H9 (cell line): ENCODE measurements around the gene GRIN2A. TPM values are rescaled to one million over a fixed set of nuclear protein-coding genes. Genes with fewer than 3 reads are reported as not detected.

ENCODE experiments used
- DNase-seq: peaks from one replicate; pipeline ENCODE4 v3.0.0-alpha.2; 2017
- H2AFZ ChIP-seq: one replicate; pipeline ENCODE4 v1.6.1; 2013; ENCODE audit warnings: mild to moderate bottlenecking, low read length, control low read depth, moderate library complexity
- H2AK5ac ChIP-seq: 2 replicates; pipeline ENCODE4 v1.6.1; 2013; ENCODE audit warnings: low read length, control low read depth, mixed read lengths; ENCODE audit not compliant: insufficient read length
- H2BK120ac ChIP-seq: one replicate; pipeline ENCODE4 v1.6.1; 2013; ENCODE audit warnings: low read depth, mild to moderate bottlenecking, low read length, control low read depth, inconsistent platforms; ENCODE audit not compliant: poor library complexity, severe bottlenecking
- H2BK12ac ChIP-seq: 2 replicates; pipeline ENCODE4 v1.6.1; 2013; ENCODE audit warnings: low read length, control low read depth, mixed read lengths, low read depth; ENCODE audit not compliant: insufficient read length
- H2BK15ac ChIP-seq: 2 replicates; pipeline ENCODE4 v1.6.1; 2013; ENCODE audit warnings: low read depth, low read length, control low read depth
- H2BK20ac ChIP-seq: one replicate; pipeline ENCODE4 v1.6.1; 2013; ENCODE audit warnings: low read depth, mild to moderate bottlenecking, low read length, control low read depth, inconsistent platforms; ENCODE audit not compliant: poor library complexity, severe bottlenecking
- H2BK5ac ChIP-seq: 2 replicates; pipeline ENCODE4 v1.6.1; 2013; ENCODE audit warnings: low read length, control low read depth, mixed read lengths; ENCODE audit not compliant: insufficient read length
- H3K14ac ChIP-seq: 2 replicates; pipeline ENCODE4 v1.6.1; 2013; ENCODE audit warnings: low read length, control low read depth; ENCODE audit not compliant: insufficient read depth
- H3K18ac ChIP-seq: 2 replicates; pipeline ENCODE4 v1.6.1; 2013; ENCODE audit warnings: low read depth, mild to moderate bottlenecking, mixed read lengths, low read length, control low read depth; ENCODE audit not compliant: insufficient read length
- H3K23ac ChIP-seq: 2 replicates; pipeline ENCODE4 v1.6.1; 2013; ENCODE audit warnings: low read length, control low read depth, mixed read lengths, low read depth; ENCODE audit not compliant: insufficient read length
- H3K23me2 ChIP-seq: 2 replicates; pipeline ENCODE4 v1.6.1; 2013; ENCODE audit warnings: low read depth, mild to moderate bottlenecking, mixed read lengths, low read length, control low read depth; ENCODE audit not compliant: insufficient read length, poor library complexity, severe bottlenecking
- H3K27ac ChIP-seq: 2 replicates; pipeline ENCODE4 v1.5.1; 2013; ENCODE audit warnings: low read length, control low read depth, mixed read lengths, low read depth; ENCODE audit not compliant: insufficient read length
- H3K27me3 ChIP-seq: 2 replicates; pipeline ENCODE4 v1.6.1; 2013; ENCODE audit warnings: low read length, control low read depth, inconsistent platforms; ENCODE audit not compliant: insufficient read depth
- H3K4ac ChIP-seq: 2 replicates; pipeline ENCODE4 v1.6.1; 2013; ENCODE audit warnings: low read depth, mild to moderate bottlenecking, control low read depth, inconsistent platforms, low read length, moderate library complexity
- H3K4me1 ChIP-seq: 2 replicates; pipeline ENCODE4 v1.6.1; 2013; ENCODE audit warnings: low read length, control low read depth, inconsistent platforms; ENCODE audit not compliant: insufficient read depth
- H3K4me2 ChIP-seq: 2 replicates; pipeline ENCODE4 v1.6.1; 2013; ENCODE audit warnings: low read length, control low read depth, mixed read lengths; ENCODE audit not compliant: insufficient read length, insufficient read depth
- H3K56ac ChIP-seq: 2 replicates; pipeline ENCODE4 v1.6.1; 2013; ENCODE audit warnings: low read depth, mild to moderate bottlenecking, mixed read lengths, low read length, control low read depth; ENCODE audit not compliant: insufficient read length
- H3K79me1 ChIP-seq: 2 replicates; pipeline ENCODE4 v1.6.1; 2013; ENCODE audit warnings: low read depth, mild to moderate bottlenecking, moderate library complexity, low read length, control low read depth, inconsistent platforms; ENCODE audit not compliant: insufficient read depth, poor library complexity, severe bottlenecking
- H3K79me2 ChIP-seq: 2 replicates; pipeline ENCODE4 v1.6.1; 2013; ENCODE audit warnings: low read length, control low read depth, inconsistent platforms; ENCODE audit not compliant: insufficient read depth
- H3K9ac ChIP-seq: 2 replicates; pipeline ENCODE4 v1.6.1; 2013; ENCODE audit warnings: low read length, control low read depth, mixed read lengths; ENCODE audit not compliant: insufficient read length; ENCODE audit errors: extremely low read depth
- H3K9me3 ChIP-seq: one replicate; pipeline ENCODE4 v1.6.1; 2013; ENCODE audit warnings: low read depth, low read length, inconsistent platforms; ENCODE audit not compliant: control insufficient read depth
- H3T11ph ChIP-seq: one replicate; pipeline ENCODE4 v1.6.1; 2013; ENCODE audit warnings: mild to moderate bottlenecking, low read length, control low read depth, inconsistent platforms
- H4K20me1 ChIP-seq: one replicate; pipeline ENCODE4 v1.6.1; 2013; ENCODE audit not compliant: control insufficient read depth, insufficient read length, insufficient read depth
- H4K5ac ChIP-seq: 2 replicates; pipeline ENCODE4 v1.6.1; 2013; ENCODE audit warnings: low read depth, mild to moderate bottlenecking, mixed read lengths, low read length, control low read depth; ENCODE audit not compliant: insufficient read length
- H4K8ac ChIP-seq: replicated peaks from 2 replicates; pipeline ENCODE4 v1.6.1; 2013; ENCODE audit warnings: low read length, control low read depth, mixed read lengths, low read depth; ENCODE audit not compliant: insufficient read length
- H4K91ac ChIP-seq: 2 replicates; pipeline ENCODE4 v1.6.1; 2013; ENCODE audit warnings: low read depth, mild to moderate bottlenecking, moderate library complexity, mixed read lengths, low read length, control low read depth; ENCODE audit not compliant: insufficient read length
- H3K27ac Mint-ChIP-seq, 3 experiments: 2 replicates in 2 of 3; 3 replicates in 1 of 3; pipeline ENCODE4 v1.8.0; 2020 to 2021; ENCODE audit warnings: mixed read lengths in 3 of 3, mild to moderate bottlenecking in 1 of 3, moderate library complexity in 1 of 3
- H3K27me3 Mint-ChIP-seq: 2 replicates; pipeline ENCODE4 v1.8.0; 2021; ENCODE audit warnings: low read depth, mild to moderate bottlenecking, moderate library complexity, mixed read lengths
- H3K36me3 Mint-ChIP-seq, 3 experiments: 2 replicates in 2 of 3; 3 replicates in 1 of 3; pipeline ENCODE4 v1.8.0; 2020 to 2021; ENCODE audit warnings: low read depth in 3 of 3, mixed read lengths in 3 of 3; ENCODE audit not compliant: insufficient read depth in 1 of 3
- H3K4me1 Mint-ChIP-seq, 2 experiments: 2 replicates each; pipeline ENCODE4 v1.8.0; 2020; ENCODE audit warnings: mixed read lengths in 2 of 2
- H3K4me3 Mint-ChIP-seq, 2 experiments: 2 replicates in 1 of 2; 3 replicates in 1 of 2; pipeline ENCODE4 v1.8.0; 2020 to 2021; ENCODE audit warnings: mild to moderate bottlenecking in 2 of 2, mixed read lengths in 2 of 2, moderate library complexity in 1 of 2
- H3K9me3 Mint-ChIP-seq, 2 experiments: 2 replicates in 1 of 2; 3 replicates in 1 of 2; pipeline ENCODE4 v1.8.0; 2020; ENCODE audit warnings: mild to moderate bottlenecking in 2 of 2, mixed read lengths in 2 of 2, moderate library complexity in 1 of 2
- CTCF ChIP-seq: fragments of 200-600 bp; sonication (generic); conservative IDR thresholded peaks from 3 replicates; pipeline ENCODE4 v1.8.0; 2021; ENCODE audit warnings: antibody characterized with exemption, mild to moderate bottlenecking
- WGBS: extraction: QIAGEN DNeasy Blood & Tissue Kit; methylation state at CpG from one replicate; pipeline ENCODE4 v1.1.7; 2013; ENCODE audit warnings: missing lambda C conversion rate, low lambda C conversion rate, mixed read lengths; ENCODE audit not compliant: insufficient read length; ENCODE audit errors: extremely low coverage; 5-methylcytosine and 5-hydroxymethylcytosine counted together
- total RNA-seq: library from RNA; stranded (reverse); gene quantifications from 2 replicates; pipeline ENCODE4 v1.2.1, GENCODE V29; 2021

Gene GRIN2A
- total RNA-seq, 1 experiment from 2014 or later: 1.5 TPM

DNA sequence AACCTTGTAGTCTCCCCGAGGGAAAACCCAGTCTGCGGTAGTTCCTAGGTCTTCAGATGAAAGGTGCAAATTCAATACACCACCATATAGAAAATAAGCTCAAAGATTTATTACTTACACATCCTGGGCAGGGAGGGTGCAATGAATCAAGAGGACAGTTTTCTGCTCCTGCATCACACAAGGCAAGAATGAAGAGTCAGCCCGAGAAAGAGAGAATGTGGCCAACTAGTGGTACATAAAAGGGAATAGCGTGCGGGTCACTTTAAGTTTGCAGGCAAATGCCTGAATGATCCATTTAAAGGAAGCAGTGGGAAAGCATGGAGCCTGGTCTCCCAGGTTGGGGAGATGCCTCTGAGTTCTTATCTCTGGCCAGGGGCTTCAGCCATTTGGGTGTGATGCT lies 403.4 kb downstream of the GRIN2A start:
- Histone ChIP-seq H3K56ac (no peak overlapping the region), H2BK15ac (no peak overlapping the region), H3K27me3 (no peaks in the 10 kb centered on the region), H3K4me2 (no peak overlapping the region), H2BK5ac (no peak overlapping the region), H2AK5ac (no peak overlapping the region), H3K23me2 (no peaks in the 10 kb centered on the region), H3K14ac (no peak overlapping the region), H2BK12ac (no peak overlapping the region), H2AFZ (no peak overlapping the region), H2BK120ac (no peak overlapping the region), H2BK20ac (no peak overlapping the region), H3K79me2 (peaks cover 2% of the 10 kb centered on the region; the same call in 1 of the 2 replicates), H3K4me1 (no peaks in the 10 kb centered on the region; the same call in 1 of the 2 replicates), H4K8ac (no peak overlapping the region), H3K9ac (no peak overlapping the region), H3K27ac (no peak overlapping the region), H3K9me3 (no peaks in the 10 kb centered on the region), H3K18ac (no peak overlapping the region), H3K4ac (no peak overlapping the region), H4K20me1 (no peaks in the 10 kb centered on the region), H3K79me1 (no peaks in the 10 kb centered on the region), H3T11ph (no peak overlapping the region), H3K23ac (no peak overlapping the region), H4K91ac (no peak overlapping the region), H4K5ac (no peak overlapping the region)
- peak; percentile 30; the same call in 2 of the 3 replicates for TF ChIP-seq CTCF
- Mint-ChIP-seq H3K4me1 (peaks cover 8 to 11% of the 10 kb centered on the region in 2 experiments), H3K4me3 (no peak overlapping the region), H3K36me3 (no peaks in the 10 kb centered on the region; a peak in 1 of 7 replicates), H3K27ac (no peak overlapping the region), H3K27me3 (no peaks in the 10 kb centered on the region; the same call in 1 of the 2 replicates), H3K9me3 (no peaks in the 10 kb centered on the region)
- DNase-seq: no peak
- WGBS: no CpG with 5 or more reads among the region's 5 CpGs
